B cell (primary cell): ENCODE measurements around the gene CEP95. TPM values are rescaled to one million over a fixed set of nuclear protein-coding genes. Genes with fewer than 3 reads are reported as not detected.
A peak's percentile ranks its signal among the peaks of the same experiment; 100 is the strongest.

Experiments used
- ATAC-seq: fragments of 200-7000 bp; cut with Tn5 transposase; one replicate; pipeline ENCODE4 v1.10.0; 2021; ENCODE audit warnings: low read depth, mild to moderate bottlenecking, moderate number of reproducible peaks, moderate library complexity
- CTCF ChIA-PET: fragments of 350-600 bp; sonication (Branson Sonifier 250); formaldehyde crosslinking; loops from one replicate; lab custom pipeline; 2021; ENCODE audit warnings: antibody characterized with exemption, inconsistent platforms; lab: Charles Lee
- POLR2A ChIA-PET: fragments of 350-600 bp; sonication (Branson Sonifier 250); formaldehyde crosslinking; loops from one replicate; lab custom pipeline; 2021; ENCODE audit warnings: antibody characterized with exemption; lab: Charles Lee
- DNase-seq: peaks from one replicate; pipeline ENCODE4 v3.0.0; 2013
- H2AFZ ChIP-seq: 2 replicates; pipeline ENCODE4 v1.6.1; 2012; ENCODE audit warnings: mild to moderate bottlenecking, low read depth, low read length; ENCODE audit not compliant: insufficient read depth, poor library complexity, severe bottlenecking
- H3K27ac ChIP-seq, 2 donors: 1 replicate in 1 of 2; 2 replicates in 1 of 2; pipeline ENCODE4 v1.5.1; 2012 to 2013; ENCODE audit warnings: low read length in 2 of 2, mild to moderate bottlenecking in 2 of 2, moderate library complexity in 1 of 2
- H3K27me3 ChIP-seq, 4 experiments: fragments of 200-600 bp in 1 of 4; sonication (generic) in 1 of 4; replicated peaks in 1 of 4; 1 replicate in 2 of 4; 2 replicates in 2 of 4; pipeline versions ENCODE4 v1.6.1 to v1.7.0; 2013 to 2016; ENCODE audit warnings: low read length in 3 of 4, mild to moderate bottlenecking in 2 of 4, mixed read lengths in 1 of 4, moderate library complexity in 1 of 4; ENCODE audit not compliant: insufficient read depth in 4 of 4, control insufficient read depth in 3 of 4; ENCODE audit errors: control extremely low read depth in 1 of 4
- H3K36me3 ChIP-seq, 2 experiments: replicated peaks in 1 of 2; 1 replicate in 1 of 2; 2 replicates in 1 of 2; pipeline versions ENCODE4 v1.6.1 to v1.7.1; 2013; ENCODE audit warnings: low read length in 1 of 2; ENCODE audit not compliant: insufficient read depth in 2 of 2, control insufficient read depth in 1 of 2; ENCODE audit errors: control extremely low read depth in 1 of 2, extremely low read depth in 1 of 2
- H3K4me1 ChIP-seq, 2 donors: fragments of 200-600 bp in 1 of 2; sonication (generic) in 1 of 2; 1 replicate in 1 of 2; 2 replicates in 1 of 2; pipeline versions ENCODE4 v1.5.1 to v1.6.1; 2013 to 2017; ENCODE audit warnings: low read length in 2 of 2; ENCODE audit not compliant: control insufficient read depth in 2 of 2, insufficient read depth in 2 of 2
- H3K4me2 ChIP-seq: replicated peaks from 2 replicates; pipeline ENCODE3; 2012; ENCODE audit warnings: mild to moderate bottlenecking, low read depth, low read length; ENCODE audit not compliant: poor library complexity, severe bottlenecking
- H3K4me3 ChIP-seq, 5 experiments: fragments of 200-600 bp in 1 of 5; sonication (generic) in 1 of 5; 1 replicate in 3 of 5; 2 replicates in 2 of 5; pipeline versions ENCODE4 v1.5.1 to v1.7.0; 2011 to 2016; ENCODE audit warnings: low read length in 4 of 5, mild to moderate bottlenecking in 4 of 5, low read depth in 2 of 5, control low read depth in 1 of 5, moderate library complexity in 1 of 5; ENCODE audit not compliant: insufficient read depth in 1 of 5; ENCODE audit errors: control extremely low read depth in 1 of 5, extremely low read depth in 1 of 5
- H3K79me2 ChIP-seq: fragments of 200-600 bp; sonication (generic); one replicate; pipeline ENCODE4 v1.6.0; 2016; ENCODE audit warnings: low read length; ENCODE audit not compliant: control insufficient read depth, insufficient read depth
- H3K9ac ChIP-seq: fragments of 200-600 bp; sonication (generic); 2 replicates; pipeline ENCODE4 v1.6.1; 2017; ENCODE audit warnings: mild to moderate bottlenecking, low read length, moderate library complexity
- H3K9me3 ChIP-seq, 3 donors: one replicate each; pipeline versions ENCODE4 v1.6.1 to v1.7.1; 2013; ENCODE audit warnings: low read length in 2 of 3; ENCODE audit not compliant: control insufficient read depth in 2 of 3, insufficient read depth in 1 of 3; ENCODE audit errors: control extremely low read depth in 1 of 3
- H4K20me1 ChIP-seq: 2 replicates; pipeline ENCODE4 v1.6.0; 2012; ENCODE audit warnings: mild to moderate bottlenecking, low read length; ENCODE audit not compliant: insufficient read depth, control insufficient read depth, poor library complexity, severe bottlenecking
- H3K27ac Mint-ChIP-seq: one replicate; pipeline ENCODE4 v1.8.0; 2021; ENCODE audit warnings: mixed read lengths
- H3K27me3 Mint-ChIP-seq: one replicate; pipeline ENCODE4 v1.8.0; 2021; ENCODE audit warnings: mixed read lengths
- H3K4me1 Mint-ChIP-seq: one replicate; pipeline ENCODE4 v1.8.0; 2021; ENCODE audit warnings: mixed read lengths
- H3K4me3 Mint-ChIP-seq: one replicate; pipeline ENCODE4 v1.8.0; 2021; ENCODE audit warnings: mixed read lengths
- H3K9me3 Mint-ChIP-seq: one replicate; pipeline ENCODE4 v1.8.0; 2022; ENCODE audit warnings: mixed read lengths; ENCODE audit not compliant: insufficient read depth
- CTCF ChIP-seq: fragments of 200-600 bp; IDR thresholded peaks from one replicate; pipeline ENCODE4 v1.8.0; 2022; ENCODE audit warnings: antibody characterized with exemption, mild to moderate bottlenecking
- EZH2 ChIP-seq: IDR thresholded peaks from 2 replicates; pipeline ENCODE4 v1.6.1; 2012; ENCODE audit warnings: borderline replicate concordance, low read depth, mild to moderate bottlenecking, moderate library complexity, low read length; ENCODE audit not compliant: insufficient read depth, poor library complexity, severe bottlenecking
- WGBS: methylation state at CpG from one replicate; pipeline ENCODE4 v1.1.5; 2013; ENCODE audit warnings: missing lambda C conversion rate; ENCODE audit not compliant: insufficient coverage; 5-methylcytosine and 5-hydroxymethylcytosine counted together
- intact Hi-C: fragments of 100-400 bp; cut with micrococcal nuclease; formaldehyde crosslinking; loops from one replicate; pipeline ENCODE4 v1.10.0; 2022
- polyA plus RNA-seq: library from polyadenylated mRNA; depleted of rRNA; stranded (reverse); fragments of >200 nt; gene quantifications from 2 replicates; pipeline ENCODE4 v1.2.3, GENCODE V29; 2012
- total RNA-seq, 2 donors: library from RNA; stranded (reverse); fragments of 120-200 nt in 1 of 2; gene quantifications; 1 replicate in 1 of 2; 2 replicates in 1 of 2; pipeline versions ENCODE4 v1.2.3 to v1.2.4, GENCODE V29; 2013 to 2022

Gene CEP95
- total and polyA plus RNA-seq, 2 donors (not counting 1 experiment from before 2014, with no cell fraction given): 71.1 to 122 TPM

- H3K4me3 ChIP-seq: no peak overlapping the region
- Mint-ChIP-seq H3K4me3 (no peak overlapping the region), H3K4me1 (peaks cover 75% of the 10 kb centered on the region), H3K27ac (no peak overlapping the region), H3K27me3 (no peaks in the 10 kb centered on the region), H3K9me3 (no peaks in the 10 kb centered on the region)
- peaks cover 55% of the 10 kb centered on the region for H3K79me2 ChIP-seq
- TF ChIP-seq EZH2: no peak
- no peak for TF ChIP-seq CTCF
- DNase-seq (peak; percentile 37), ATAC-seq (no peak)
- H3K36me3 ChIP-seq: peaks cover 4 to 61% of the 10 kb centered on the region in 2 experiments
- intact Hi-C loops: no loop called here
- H4K20me1 ChIP-seq: peaks cover 70% of the 10 kb centered on the region
- H3K9me3 ChIP-seq: no peaks in the 10 kb centered on the region
- ChIA-PET CTCF (interaction anchor here (0.9 to 6.9 kb wide), 5 partner anchors 8 to 89 kb away, joined by 3 to 112 read pairs (median 4); no protein-coding TSS in a partner anchor), POLR2A (no interaction called here)
- WGBS: 100% methylated on average over 4 of the region's 11 CpGs
- H3K9ac ChIP-seq: no peak overlapping the region
- H3K4me1 ChIP-seq: peaks cover 28 to 31% of the 10 kb centered on the region in 2 donors
- no peaks in the 10 kb centered on the region for H3K27me3 ChIP-seq
- H2AFZ ChIP-seq: no peak overlapping the region
- H3K27ac ChIP-seq: no peak overlapping the region
- no peak overlapping the region for H3K4me2 ChIP-seq
Measured at GRCh38 chr17:64500862-64501765, 5.7 kb upstream of the CEP95 start.

- H3K4me2 ChIP-seq: no peak overlapping the region
- intact Hi-C loops: no loop called here
- ChIA-PET POLR2A (no interaction called here), CTCF (interaction anchor here (0.7 to 1.9 kb wide), 7 partner anchors 9 to 148 kb away, joined by 3 to 8 read pairs (median 4); no protein-coding TSS in a partner anchor)
- H3K27me3 ChIP-seq: no peaks in the 10 kb centered on the region
- peaks cover 4 to 61% of the 10 kb centered on the region in 2 experiments for H3K36me3 ChIP-seq
- WGBS: 93% methylated on average over 2 of the region's 3 CpGs
- DNase-seq (no peak), ATAC-seq (no peak)
- no peaks in the 10 kb centered on the region for H3K9me3 ChIP-seq
- peaks cover 49% of the 10 kb centered on the region for H3K79me2 ChIP-seq
- peaks cover 26 to 30% of the 10 kb centered on the region in 2 donors for H3K4me1 ChIP-seq
- Mint-ChIP-seq H3K9me3 (no peaks in the 10 kb centered on the region), H3K27me3 (no peaks in the 10 kb centered on the region), H3K27ac (peak overlapping the region; percentile 3), H3K4me1 (peaks cover 68% of the 10 kb centered on the region), H3K4me3 (no peak overlapping the region)
- H3K27ac ChIP-seq: peak overlapping the region in 1 of 2 donors; percentile 31
- no peak for TF ChIP-seq CTCF
- TF ChIP-seq EZH2: no peak
- H3K9ac ChIP-seq: no peak overlapping the region
- peaks cover 70% of the 10 kb centered on the region for H4K20me1 ChIP-seq
- no peak overlapping the region for H2AFZ ChIP-seq
- H3K4me3 ChIP-seq: no peak overlapping the region
Measured at GRCh38 chr17:64502021-64502420, 4.8 kb upstream of the CEP95 start.
